HG03521 (cell line): Measurements from ENCODE around the gene CDC42BPG.

Experiments used
- ATAC-seq: cut with Tn5 transposase; IDR thresholded peaks from one replicate; pipeline ENCODE4 v1.9.1; 2021; ENCODE audit warnings: mild to moderate bottlenecking, moderate library complexity; ENCODE audit not compliant: unreplicated experiment

Gene CDC42BPG

DNA sequence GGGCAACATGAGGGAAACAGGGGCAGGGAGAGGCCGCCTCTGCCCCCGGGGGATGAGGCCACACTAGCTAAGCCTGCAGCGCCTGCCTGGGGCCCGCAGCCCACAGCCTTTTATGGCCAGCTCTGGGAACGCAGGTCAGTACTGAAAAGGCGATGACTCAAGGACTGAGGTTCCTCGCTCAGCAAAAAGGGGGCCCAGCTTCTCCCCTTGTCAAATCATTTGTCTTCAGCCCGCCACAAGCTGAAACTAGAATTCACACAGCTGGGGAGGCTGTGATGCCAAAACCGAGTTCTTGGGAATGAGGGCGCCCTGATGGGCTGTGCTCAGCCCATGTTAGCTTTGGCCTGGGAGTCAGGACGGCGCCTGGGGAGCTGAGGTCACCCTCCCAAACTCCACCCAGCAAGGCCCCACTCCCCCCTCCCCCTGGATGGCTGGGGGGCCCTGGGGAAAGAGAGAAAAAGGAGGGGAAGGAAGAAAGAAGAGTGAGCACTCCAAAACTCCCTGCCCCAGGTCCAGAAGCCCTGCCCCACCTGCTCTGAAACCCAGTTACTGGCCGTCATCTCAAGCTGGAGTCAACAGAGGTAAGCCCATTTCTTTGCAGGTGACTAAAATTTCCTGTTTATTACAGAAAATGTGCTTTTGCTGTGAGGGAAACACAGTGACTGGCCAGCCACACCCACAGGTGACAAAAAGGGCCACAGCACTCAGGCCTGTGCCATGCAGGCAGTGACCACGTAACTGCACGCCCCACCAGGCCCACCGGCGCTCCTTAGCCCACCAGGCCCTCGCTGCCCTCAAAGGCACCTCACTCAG is 20.2 kb upstream of the CDC42BPG start:
- ATAC-seq: no peak

- ATAC-seq: no peak
Observed at GRCh38 chr11:64864135-64864472, 19.7 kb upstream of the CDC42BPG start.

DNA sequence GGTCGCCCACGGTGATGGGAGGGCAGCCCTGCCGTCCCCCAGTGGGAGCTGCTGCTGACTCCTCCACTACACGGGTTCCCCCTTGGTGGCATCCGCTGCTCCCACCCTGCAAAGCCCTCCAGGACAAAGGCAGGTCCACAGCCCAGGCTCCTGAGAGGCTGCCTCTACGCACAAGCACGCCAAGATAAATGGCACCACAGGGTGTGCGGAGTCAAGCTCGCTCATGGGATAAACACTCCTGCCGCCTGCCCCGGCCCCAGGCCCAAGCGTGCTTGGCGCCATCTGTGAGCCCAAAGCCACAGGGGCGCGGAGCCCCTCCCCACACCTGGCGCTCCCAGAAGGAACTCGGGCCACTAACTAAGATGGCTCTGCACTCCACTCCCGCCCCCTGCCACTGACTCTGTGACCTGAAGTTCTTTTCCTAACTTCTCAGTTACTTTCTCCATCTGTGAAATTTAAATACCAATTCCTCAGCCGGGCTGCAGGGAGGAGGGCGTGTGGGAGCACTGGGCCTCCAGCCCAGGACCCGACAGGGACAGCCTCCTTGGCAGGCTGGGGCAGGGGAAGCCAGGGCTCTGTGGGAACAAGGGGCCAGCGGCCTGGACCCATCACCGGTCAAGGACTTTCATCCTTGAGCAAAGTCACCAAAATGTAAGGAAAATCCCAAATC is 19.1 kb upstream of the CDC42BPG start:
- no peak for ATAC-seq

- no peak for ATAC-seq
Observed at GRCh38 chr11:64862987-64863390, 18.5 kb upstream of the CDC42BPG start.

- ATAC-seq: no peak
Observed at GRCh38 chr11:64861227-64861975, 16.9 kb upstream of the CDC42BPG start.

GRCh38 chr11:64859542-64860414 is 15.3 kb upstream of the CDC42BPG start:
- peak; percentile 72 for ATAC-seq

- peak; percentile 12 for ATAC-seq
Observed at GRCh38 chr11:64858467-64859263, 14.2 kb upstream of the CDC42BPG start.

DNA sequence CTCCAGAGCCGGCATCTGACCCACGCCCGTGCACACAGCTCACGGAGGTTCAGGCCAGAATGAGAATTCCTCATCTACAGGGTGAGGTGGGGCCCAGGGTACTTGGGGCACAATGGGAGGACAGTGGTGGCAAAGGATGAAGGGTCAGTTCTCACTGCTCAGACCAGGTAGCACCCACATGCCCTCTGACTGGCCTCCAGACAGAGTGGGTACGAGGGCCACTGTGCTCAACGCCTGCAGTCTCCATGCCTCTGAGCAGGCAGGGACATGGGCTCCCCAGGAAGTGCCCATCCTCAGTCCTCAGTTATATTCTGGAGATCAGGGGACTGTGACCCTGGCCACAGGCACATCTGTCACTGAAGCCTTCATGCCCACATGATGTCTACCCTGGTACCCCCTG is 13.0 kb upstream of the CDC42BPG start:
- ATAC-seq: no peak

- ATAC-seq: no peak
Observed at GRCh38 chr11:64856382-64857227, 12.2 kb upstream of the CDC42BPG start.

DNA sequence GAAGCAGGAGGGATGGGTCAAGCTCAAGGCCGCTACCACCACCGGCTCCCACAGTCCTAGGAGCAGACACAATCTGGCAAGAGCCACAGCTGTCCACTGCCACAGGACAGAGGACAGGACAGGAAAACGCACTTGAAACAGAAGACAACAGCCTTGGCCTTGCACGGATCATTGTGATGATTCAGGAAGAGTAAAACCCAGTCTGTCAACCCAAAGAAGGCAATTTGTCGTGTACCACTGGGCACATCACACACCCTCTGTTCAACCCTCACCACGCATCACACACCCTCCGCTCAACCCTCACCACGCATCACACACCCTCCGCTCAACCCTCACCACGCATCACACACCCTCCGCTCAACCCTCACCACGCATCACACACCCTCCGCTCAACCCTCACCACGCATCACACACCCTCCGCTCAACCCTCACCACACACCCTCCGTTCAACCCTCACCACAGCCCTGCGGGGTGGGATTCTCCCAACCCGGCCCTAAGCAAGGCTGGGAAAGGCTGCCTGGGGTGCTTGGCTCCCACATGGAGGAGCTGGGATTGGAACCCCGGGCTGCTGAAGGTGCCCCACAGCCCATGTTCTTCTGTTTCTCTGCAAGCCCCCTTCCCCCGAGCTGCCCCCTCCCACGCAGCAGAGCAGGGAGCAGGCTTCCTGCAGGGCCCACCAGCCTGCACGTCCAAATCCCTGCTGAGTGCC is 11.3 kb upstream of the CDC42BPG start:
- ATAC-seq: no peak

DNA sequence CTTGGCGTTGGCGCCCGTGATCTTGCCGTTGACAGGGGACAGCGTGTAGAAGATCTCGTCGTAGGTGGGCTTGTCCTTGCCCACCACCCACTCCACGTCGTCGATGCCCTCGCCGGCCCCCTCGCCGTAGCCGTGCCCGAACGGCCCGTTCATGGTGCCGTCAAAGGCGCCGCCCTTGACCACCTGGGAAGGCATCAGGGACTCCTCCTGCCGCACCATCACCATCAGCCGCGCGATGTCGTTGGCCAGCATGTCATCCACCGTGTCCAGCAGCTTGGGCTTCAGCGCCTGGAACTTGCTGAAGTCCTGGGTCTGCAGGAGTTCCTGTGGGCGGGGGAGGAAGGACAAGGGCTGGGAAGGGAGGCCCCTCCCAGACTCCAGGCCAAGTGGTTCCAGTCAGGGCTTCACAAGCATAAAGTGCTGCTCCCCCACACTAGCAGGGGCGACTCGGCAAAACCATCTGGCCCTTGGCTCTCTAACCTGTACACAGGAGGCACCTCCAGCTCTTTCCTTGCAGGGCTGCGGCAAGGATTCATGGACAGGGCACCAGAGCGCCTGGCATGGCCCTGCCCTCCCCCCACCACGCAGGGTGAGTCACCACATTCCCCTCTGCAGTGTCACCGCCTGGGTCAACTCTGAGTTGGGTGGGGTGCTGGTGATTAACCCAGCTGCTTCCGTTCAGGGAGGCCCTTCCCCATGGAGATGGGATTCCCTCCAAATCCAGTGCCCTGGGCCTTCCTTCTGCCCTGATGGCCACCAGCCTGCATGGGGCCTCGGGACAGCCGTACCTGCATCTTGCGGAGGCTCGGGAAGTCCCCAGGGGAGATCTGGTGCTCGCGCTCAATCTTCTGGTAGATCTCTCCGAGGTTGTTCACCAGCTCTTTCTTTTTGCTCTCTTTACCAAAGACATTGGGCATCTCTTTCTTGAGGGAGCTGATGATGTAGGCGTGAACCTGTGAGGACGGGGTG is 10.4 kb upstream of the CDC42BPG start:
- no peak for ATAC-seq

- ATAC-seq: no peak
Observed at GRCh38 chr11:64854157-64854533, 9.7 kb upstream of the CDC42BPG start.

GRCh38 chr11:64853709-64854108 is 9.3 kb upstream of the CDC42BPG start:
- no peak for ATAC-seq

DNA sequence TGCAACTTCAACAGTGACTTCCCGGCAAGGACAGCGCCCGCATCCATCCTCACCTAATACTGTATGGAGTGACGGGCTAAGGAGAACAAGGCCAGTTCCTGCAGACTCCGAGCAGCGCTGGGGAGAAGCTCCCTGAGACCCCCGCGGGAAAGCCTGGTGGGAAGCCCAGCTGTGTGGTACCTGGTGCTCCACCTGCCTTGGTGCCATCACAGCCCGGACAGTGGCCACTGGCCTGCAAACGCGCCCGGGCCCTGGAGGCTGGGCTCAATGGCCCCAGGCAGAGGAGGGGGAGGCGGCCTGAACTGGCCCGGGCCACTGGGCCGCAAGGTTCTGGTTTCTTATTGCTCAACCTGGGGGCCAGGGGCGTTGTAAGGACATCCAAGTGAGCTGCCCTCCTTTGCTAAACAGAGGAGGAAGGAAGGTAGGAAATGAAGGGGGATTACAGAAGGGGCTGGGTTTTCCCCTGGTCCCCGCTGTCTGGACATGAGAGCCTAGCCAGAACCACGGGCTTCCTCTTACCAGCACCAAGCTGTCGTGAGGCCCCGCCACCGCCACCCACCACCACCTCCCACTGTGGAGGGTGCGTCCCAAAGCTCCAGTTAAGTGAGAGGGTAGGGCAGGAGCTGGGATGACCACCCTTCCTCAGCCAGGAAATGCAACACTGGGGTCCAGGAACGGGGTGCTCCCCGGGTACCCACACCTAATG is 8.5 kb upstream of the CDC42BPG start:
- ATAC-seq: no peak

- ATAC-seq: no peak
Observed at GRCh38 chr11:64851831-64852351, 7.4 kb upstream of the CDC42BPG start.

GRCh38 chr11:64850979-64851567 is 6.6 kb upstream of the CDC42BPG start:
- ATAC-seq: peak; percentile 61
